Naive thymus-derived CD4-positive, alpha-beta T cell (primary cell): ENCODE measurements around the gene RGPD3. TPM values are rescaled to one million over a fixed set of nuclear protein-coding genes. Genes with fewer than 3 reads are reported as not detected.
"Not testable (repeated sequence)": the region's sequence is repeated elsewhere in the genome, so short reads cannot be mapped to it uniquely, and the experiment has no call there.

Experiments used
- ATAC-seq: fragments of 150-1000 bp; cut with Tn5 transposase; 2 replicates; pipeline ENCODE4 v1.10.0; 2021; ENCODE audit warnings: mild to moderate bottlenecking, moderate library complexity
- CTCF ChIA-PET: fragments of 350-600 bp; sonication (Branson Sonifier 250); formaldehyde crosslinking; loops from one replicate; lab custom pipeline; 2021; ENCODE audit warnings: antibody characterized with exemption; lab: Charles Lee
- POLR2A ChIA-PET: fragments of 350-600 bp; sonication (Branson Sonifier 250); formaldehyde crosslinking; loops from one replicate; lab custom pipeline; 2021; ENCODE audit warnings: antibody characterized with exemption, inconsistent platforms; lab: Charles Lee
- DNase-seq, 9 donors: peaks; one replicate each; pipeline versions ENCODE4 v3.0.0 to v3.0.0-alpha.2; 2020 to 2022; ENCODE audit warnings: mixed read lengths in 1 of 9
- H3K27ac ChIP-seq: one replicate; pipeline ENCODE4 v1.7.0; 2013; ENCODE audit warnings: mild to moderate bottlenecking, low read depth, low read length, moderate library complexity
- H3K27me3 ChIP-seq, 2 donors: one replicate each; pipeline ENCODE4 v1.7.0; 2013; ENCODE audit warnings: low read length in 2 of 2, mild to moderate bottlenecking in 2 of 2, moderate library complexity in 2 of 2; ENCODE audit not compliant: control insufficient read depth in 2 of 2, insufficient read depth in 2 of 2
- H3K36me3 ChIP-seq, 3 experiments: 1 replicate in 2 of 3; 2 replicates in 1 of 3; pipeline ENCODE4 v1.7.0; 2013; ENCODE audit warnings: low read length in 3 of 3, mild to moderate bottlenecking in 3 of 3, moderate library complexity in 1 of 3; ENCODE audit not compliant: insufficient read depth in 3 of 3, control insufficient read depth in 2 of 3
- H3K4me1 ChIP-seq, 2 donors: one replicate each; pipeline ENCODE4 v1.7.0; 2013; ENCODE audit warnings: low read length in 2 of 2, mild to moderate bottlenecking in 2 of 2, moderate library complexity in 1 of 2; ENCODE audit not compliant: control insufficient read depth in 2 of 2, insufficient read depth in 2 of 2
- H3K4me3 ChIP-seq: 2 replicates; pipeline ENCODE4 v1.7.0; 2013; ENCODE audit warnings: mild to moderate bottlenecking, low read length
- H3K9me3 ChIP-seq, 3 experiments: 1 replicate in 2 of 3; 2 replicates in 1 of 3; pipeline ENCODE4 v1.7.0; 2013; ENCODE audit warnings: low read length in 3 of 3; ENCODE audit not compliant: control insufficient read depth in 2 of 3
- H3K27ac Mint-ChIP-seq, 9 donors: one replicate each; pipeline ENCODE4 v1.8.0; 2020 to 2022; ENCODE audit warnings: mixed read lengths in 9 of 9, mild to moderate bottlenecking in 8 of 9, moderate library complexity in 5 of 9, inconsistent platforms in 2 of 9
- H3K27me3 Mint-ChIP-seq, 5 donors: one replicate each; pipeline ENCODE4 v1.8.0; 2021 to 2022; ENCODE audit warnings: mixed read lengths in 5 of 5, mild to moderate bottlenecking in 1 of 5
- H3K36me3 Mint-ChIP-seq, 5 donors: one replicate each; pipeline ENCODE4 v1.8.0; 2020 to 2022; ENCODE audit warnings: mixed read lengths in 5 of 5, mild to moderate bottlenecking in 3 of 5, inconsistent platforms in 1 of 5
- H3K4me1 Mint-ChIP-seq, 7 donors: one replicate each; pipeline ENCODE4 v1.8.0; 2020 to 2022; ENCODE audit warnings: mixed read lengths in 7 of 7, mild to moderate bottlenecking in 3 of 7, inconsistent platforms in 1 of 7
- H3K4me3 Mint-ChIP-seq, 10 donors: one replicate each; pipeline ENCODE4 v1.8.0; 2020 to 2022; ENCODE audit warnings: mild to moderate bottlenecking in 10 of 10, mixed read lengths in 10 of 10, moderate library complexity in 6 of 10, inconsistent platforms in 2 of 10
- H3K9me3 Mint-ChIP-seq, 11 donors: one replicate each; pipeline ENCODE4 v1.8.0; 2020 to 2022; ENCODE audit warnings: mixed read lengths in 11 of 11, mild to moderate bottlenecking in 4 of 11, inconsistent platforms in 1 of 11, moderate library complexity in 1 of 11
- intact Hi-C, 2 donors: fragments of 100-400 bp; cut with micrococcal nuclease; formaldehyde crosslinking; loops; one replicate each; pipeline ENCODE4 v1.15.1; 2023
- polyA plus RNA-seq, 2 donors: library from polyadenylated mRNA; unstranded; fragments of 300-500 nt; fragmentation: Illumina TruSeq; gene quantifications; one replicate each; pipeline ENCODE4 v1.2.3, GENCODE V29; 2021
- total RNA-seq, 6 experiments: library from RNA in 5 of 6; stranded (reverse) in 5 of 6; gene quantifications; 1 replicate in 5 of 6; 2 replicates in 1 of 6; pipeline ENCODE4 v1.2.3 and lab custom pipeline; 2021 to 2026

Gene RGPD3
- total and polyA plus RNA-seq, 7 experiments from 2014 or later = 0.17 to 0.47 (median 0.32) TPM; not detected in 2

DNA sequence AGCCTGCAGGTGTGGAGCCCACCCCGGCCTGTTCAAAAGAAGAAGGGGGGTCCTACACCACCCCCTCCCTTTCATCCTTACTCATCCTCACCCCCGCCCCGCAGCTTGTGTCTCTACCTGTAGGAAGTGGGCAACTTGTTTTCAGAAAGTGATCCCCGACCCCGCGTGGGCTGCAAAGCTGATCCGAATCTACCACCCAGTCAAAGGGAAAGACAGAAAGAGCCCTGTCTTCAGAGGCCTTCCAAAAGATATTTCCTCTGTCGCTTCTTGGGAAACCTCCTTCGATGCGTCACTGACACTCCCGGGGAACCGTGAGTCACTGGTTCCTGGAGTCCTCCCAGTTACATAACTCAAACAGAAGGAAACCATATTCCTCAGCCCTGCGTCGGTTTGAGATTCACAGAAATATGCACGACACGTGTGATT is 43.3 kb upstream of the RGPD3 start:
- CTCF ChIA-PET, H3K4me1 ChIP-seq, H3K27me3 Mint-ChIP-seq, H3K4me3 ChIP-seq, H3K27me3 ChIP-seq, H3K36me3 ChIP-seq, intact Hi-C loops, H3K9me3 Mint-ChIP-seq, H3K9me3 ChIP-seq, H3K27ac ChIP-seq, POLR2A ChIA-PET, H3K36me3 Mint-ChIP-seq: not testable (repeated sequence)
- peak; percentile 77 for ATAC-seq
- peak in 2 of 9 donors; percentile 4 to 30 for DNase-seq
- Mint-ChIP-seq H3K27ac (peak overlapping the region in 2 of 9 donors; percentile 3 to 21), H3K4me3 (peak overlapping the region; percentile 26 to 74 (median 66)), H3K4me1 (peaks cover 0 to 13% (median 8%) of the 10 kb centered on the region in 7 donors)

DNA sequence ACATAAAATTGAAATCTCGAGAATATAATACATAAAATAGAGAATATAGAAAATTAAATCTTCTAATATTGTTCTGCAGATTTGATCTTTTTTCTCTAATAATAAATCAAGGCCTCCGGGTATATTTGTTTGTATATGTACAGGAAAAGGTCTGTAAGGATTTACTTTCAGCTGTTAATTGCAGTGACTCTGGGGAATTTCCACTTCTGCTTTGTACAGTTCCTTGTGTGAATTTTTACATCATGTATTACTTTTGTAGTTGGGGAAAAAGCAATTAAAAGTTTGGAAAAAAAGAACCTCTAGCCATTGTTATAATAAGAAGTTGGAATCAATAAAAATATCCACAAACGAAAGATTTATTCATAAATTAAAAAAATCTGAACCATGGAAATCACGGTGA is 42.6 kb upstream of the RGPD3 start:
- H3K27me3 Mint-ChIP-seq, H3K27me3 ChIP-seq, ATAC-seq, H3K27ac ChIP-seq, DNase-seq, H3K4me3 ChIP-seq, CTCF ChIA-PET, H3K4me1 ChIP-seq, H3K9me3 ChIP-seq, H3K36me3 Mint-ChIP-seq, intact Hi-C loops, POLR2A ChIA-PET, H3K27ac Mint-ChIP-seq, H3K36me3 ChIP-seq, H3K9me3 Mint-ChIP-seq: not testable (repeated sequence)
- H3K4me1 Mint-ChIP-seq = peaks cover 0 to 13% (median 8%) of the 10 kb centered on the region in 7 donors
- H3K4me3 Mint-ChIP-seq = peak overlapping the region in 1 of 10 donors; percentile 32

- H3K4me1 ChIP-seq, H3K4me3 Mint-ChIP-seq, POLR2A ChIA-PET, H3K27me3 ChIP-seq, H3K4me3 ChIP-seq, CTCF ChIA-PET, H3K36me3 ChIP-seq, H3K9me3 ChIP-seq, H3K9me3 Mint-ChIP-seq, intact Hi-C loops, DNase-seq, H3K27ac Mint-ChIP-seq, ATAC-seq, H3K27me3 Mint-ChIP-seq, H3K36me3 Mint-ChIP-seq, H3K27ac ChIP-seq: not testable (repeated sequence)
- peaks cover 0 to 13% (median 8%) of the 10 kb centered on the region in 7 donors for H3K4me1 Mint-ChIP-seq
These were observed 41.2 kb upstream of the RGPD3 start for GRCh38 chr2:106509374-106509770.

DNA sequence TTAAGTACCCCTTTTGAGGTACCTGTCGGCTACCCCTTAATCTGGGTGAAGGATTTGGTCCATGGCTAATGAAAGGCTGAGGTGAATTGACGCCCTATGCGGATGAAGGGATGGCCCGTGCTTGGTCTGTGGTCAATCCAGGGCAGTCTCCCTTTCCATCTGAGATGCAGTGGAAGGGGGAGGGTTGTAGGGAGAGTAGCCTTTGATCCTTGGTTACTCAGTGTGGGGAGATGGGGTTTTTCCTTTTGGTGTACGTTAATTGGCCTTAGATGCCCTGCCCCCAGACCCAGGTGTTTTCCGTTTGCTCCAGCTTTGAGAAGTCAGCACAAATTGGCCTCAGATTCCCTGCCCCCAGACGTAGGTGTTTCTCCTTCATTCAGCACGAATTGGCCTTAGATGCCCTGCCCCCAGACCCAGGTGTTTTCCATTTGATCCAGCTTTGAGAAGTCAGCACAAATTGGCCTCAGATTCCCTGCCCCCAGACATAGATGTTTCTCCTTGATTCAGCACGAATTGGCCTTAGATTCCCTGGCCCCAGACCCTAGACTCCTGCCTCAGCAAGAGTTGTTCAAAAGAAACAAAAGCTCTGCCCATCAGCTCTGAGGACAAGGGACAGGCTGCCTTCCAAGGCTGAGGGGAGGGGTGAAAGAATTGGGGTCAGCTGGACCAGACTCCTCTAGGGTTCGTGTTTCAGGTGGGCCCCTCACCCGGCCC is 40.6 kb upstream of the RGPD3 start:
- H3K27me3 Mint-ChIP-seq, H3K27ac Mint-ChIP-seq, H3K36me3 ChIP-seq, H3K36me3 Mint-ChIP-seq, H3K4me3 ChIP-seq, DNase-seq, intact Hi-C loops, ATAC-seq, H3K27me3 ChIP-seq, H3K4me3 Mint-ChIP-seq, H3K27ac ChIP-seq, H3K9me3 Mint-ChIP-seq, CTCF ChIA-PET, H3K4me1 ChIP-seq, H3K9me3 ChIP-seq, POLR2A ChIA-PET: not testable (repeated sequence)
- peaks cover 0 to 13% (median 8%) of the 10 kb centered on the region in 7 donors for H3K4me1 Mint-ChIP-seq

DNA sequence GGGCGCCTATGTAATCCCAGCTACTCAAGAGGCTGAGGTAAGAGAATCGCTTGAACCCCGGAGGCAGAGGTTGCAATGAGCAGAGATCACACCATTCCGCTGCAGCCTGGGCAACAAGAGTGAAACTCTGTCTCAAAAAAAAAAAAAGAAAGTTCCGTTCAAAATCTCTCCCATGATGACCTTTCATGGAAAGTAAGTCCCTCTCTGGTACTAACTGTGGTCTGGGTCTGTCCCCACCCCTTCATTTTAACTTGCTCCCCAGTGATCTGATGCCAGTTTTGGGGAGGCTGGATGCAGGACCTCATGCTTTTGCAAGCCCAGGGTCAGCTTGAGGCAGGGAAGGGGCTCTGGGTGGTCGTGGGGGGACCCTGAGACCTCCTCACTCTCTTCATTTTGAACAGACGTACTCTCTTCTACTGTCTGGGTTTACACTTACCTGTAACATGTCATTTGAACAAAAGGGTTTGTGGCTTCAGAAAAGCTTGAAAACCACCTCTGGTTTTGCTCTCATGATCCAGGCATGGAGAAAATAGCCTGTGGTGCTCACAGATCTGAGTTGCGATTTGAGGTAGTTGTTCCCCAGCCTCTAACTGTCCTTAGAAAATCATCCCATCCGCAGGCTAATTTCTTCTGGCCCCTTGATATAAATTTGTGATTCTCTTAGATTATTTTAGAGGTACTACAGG is 37.9 kb upstream of the RGPD3 start:
- H3K36me3 Mint-ChIP-seq, POLR2A ChIA-PET, H3K27me3 ChIP-seq, ATAC-seq, intact Hi-C loops, H3K9me3 ChIP-seq, H3K4me3 Mint-ChIP-seq, DNase-seq, H3K4me1 ChIP-seq, H3K9me3 Mint-ChIP-seq, H3K4me1 Mint-ChIP-seq, H3K36me3 ChIP-seq, H3K27me3 Mint-ChIP-seq, CTCF ChIA-PET, H3K4me3 ChIP-seq, H3K27ac ChIP-seq: not testable (repeated sequence)
- H3K27ac Mint-ChIP-seq = peak overlapping the region in 1 of 9 donors; percentile 26

DNA sequence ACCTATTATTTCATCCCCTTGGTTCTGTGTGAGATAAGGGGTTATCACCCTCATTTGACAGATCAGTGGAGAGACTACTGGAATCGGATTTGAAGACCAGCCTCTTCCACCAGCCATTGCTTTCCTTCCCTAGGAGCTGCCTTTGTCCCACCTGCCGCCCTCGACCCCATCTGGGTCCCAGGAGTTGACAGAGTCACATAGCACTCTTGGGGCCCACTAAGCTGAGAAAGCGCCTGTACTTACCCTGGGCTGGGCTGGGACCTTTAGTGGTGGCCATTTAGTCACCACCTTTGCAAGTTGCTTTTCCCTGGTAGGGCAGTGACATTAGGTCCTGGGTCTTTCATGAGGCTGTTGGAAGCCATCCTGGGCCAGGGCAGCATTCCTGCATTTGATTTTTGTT is 36.6 kb upstream of the RGPD3 start:
- H3K9me3 Mint-ChIP-seq, CTCF ChIA-PET, DNase-seq, H3K4me3 Mint-ChIP-seq, H3K36me3 ChIP-seq, ATAC-seq, H3K27ac ChIP-seq, H3K27me3 Mint-ChIP-seq, H3K4me1 Mint-ChIP-seq, intact Hi-C loops, H3K4me3 ChIP-seq, H3K27ac Mint-ChIP-seq, H3K4me1 ChIP-seq, H3K9me3 ChIP-seq, H3K36me3 Mint-ChIP-seq, H3K27me3 ChIP-seq, POLR2A ChIA-PET: not testable (repeated sequence)

- H3K4me3 Mint-ChIP-seq, H3K27me3 Mint-ChIP-seq, POLR2A ChIA-PET, CTCF ChIA-PET, H3K36me3 ChIP-seq, intact Hi-C loops, H3K4me1 Mint-ChIP-seq, H3K9me3 Mint-ChIP-seq, ATAC-seq, H3K27me3 ChIP-seq, H3K27ac Mint-ChIP-seq, H3K4me1 ChIP-seq, H3K4me3 ChIP-seq, DNase-seq, H3K27ac ChIP-seq, H3K9me3 ChIP-seq, H3K36me3 Mint-ChIP-seq: not testable (repeated sequence)
These were observed 36.0 kb upstream of the RGPD3 start for GRCh38 chr2:106504192-106504591.
